GM15510 (cell line): ENCODE results near the gene NPDC1.

Source experiments
- POLR2A ChIP-seq: IDR thresholded peaks from 3 replicates; pipeline ENCODE4 v1.6.1; 2011; ENCODE audit warnings: borderline replicate concordance; ENCODE audit not compliant: insufficient read length; ENCODE audit errors: extremely low read depth

NPDC1 gene

GRCh38 chr9:137066096-137066861 lies 20.3 kb upstream of the NPDC1 start:
- TF ChIP-seq POLR2A, result no peak

DNA sequence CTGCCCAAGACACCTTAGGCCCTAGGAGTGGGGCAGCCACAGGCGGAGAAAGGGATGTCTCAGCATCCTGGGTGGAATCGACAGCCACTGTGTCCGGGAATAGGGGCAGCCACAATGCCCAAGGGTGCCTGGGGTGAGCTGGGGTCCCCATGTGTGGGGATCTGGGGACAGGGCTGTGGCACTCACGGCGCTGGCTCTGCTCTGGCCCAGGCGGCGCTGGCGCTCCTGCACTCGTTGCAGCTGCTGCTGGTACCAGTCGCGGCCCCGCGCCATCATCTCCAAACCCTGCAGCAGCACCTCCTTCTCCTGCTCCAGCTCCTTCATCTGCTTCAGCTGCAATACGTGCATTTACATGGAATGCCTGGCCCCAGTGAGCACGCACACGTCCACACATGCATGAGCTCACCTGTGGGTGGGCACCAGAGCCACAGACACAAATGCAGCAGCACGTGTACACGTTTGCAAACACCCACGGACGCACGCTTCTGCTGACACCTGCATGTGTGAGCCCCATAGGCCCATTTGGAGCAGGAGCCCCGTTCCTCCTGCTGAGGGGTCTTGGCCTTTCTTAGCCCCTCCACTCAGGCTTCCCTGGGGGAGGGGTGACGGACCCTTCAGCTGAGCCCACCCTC lies 19.5 kb upstream of the NPDC1 start:
- TF ChIP-seq POLR2A, result no peak

- TF ChIP-seq POLR2A, result no peak
These were observed 18.8 kb upstream of the NPDC1 start for GRCh38 chr9:137064880-137065164.

DNA sequence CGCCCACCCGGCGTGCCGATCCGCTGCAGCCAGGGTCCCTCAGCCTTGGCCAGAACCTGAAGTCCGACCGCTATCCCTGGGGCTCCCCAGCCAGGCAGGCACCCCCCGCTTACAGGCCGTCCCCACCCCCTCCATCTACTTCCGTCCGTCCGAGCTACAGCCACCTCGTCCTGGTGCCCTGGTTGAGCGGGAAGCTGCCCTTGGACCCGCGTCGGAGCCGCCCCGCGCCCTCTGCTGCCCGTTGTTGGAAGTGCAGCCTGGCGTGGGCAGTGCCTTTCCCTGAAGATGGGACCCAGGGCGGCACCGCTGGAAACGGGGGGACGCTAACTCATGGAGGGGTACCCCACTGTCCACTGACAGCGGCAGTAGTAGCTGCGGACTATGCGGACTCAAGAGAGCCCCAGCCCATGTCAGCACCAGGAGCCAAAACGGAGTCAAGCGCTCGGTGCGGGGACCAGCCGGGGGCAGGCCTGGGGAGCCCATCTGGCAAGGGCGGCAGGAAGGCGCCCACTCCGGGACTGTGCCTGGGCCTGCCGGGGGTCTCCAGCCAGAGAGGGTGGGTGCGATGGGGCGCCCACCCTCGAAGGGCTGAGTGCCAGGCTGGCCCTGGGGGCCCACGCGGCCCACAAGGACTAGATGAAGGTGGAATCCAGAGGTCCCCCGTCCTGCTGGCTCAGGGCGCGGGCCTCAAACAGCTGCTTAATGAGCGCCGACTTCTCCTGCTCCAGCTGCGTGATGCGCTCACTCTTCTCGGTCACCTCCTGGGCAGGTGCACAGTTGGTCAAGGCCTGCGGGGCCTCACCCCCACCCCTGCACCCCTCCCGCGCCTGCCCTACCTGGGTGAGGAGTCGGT lies 18.3 kb upstream of the NPDC1 start:
- no peak for TF ChIP-seq POLR2A

DNA sequence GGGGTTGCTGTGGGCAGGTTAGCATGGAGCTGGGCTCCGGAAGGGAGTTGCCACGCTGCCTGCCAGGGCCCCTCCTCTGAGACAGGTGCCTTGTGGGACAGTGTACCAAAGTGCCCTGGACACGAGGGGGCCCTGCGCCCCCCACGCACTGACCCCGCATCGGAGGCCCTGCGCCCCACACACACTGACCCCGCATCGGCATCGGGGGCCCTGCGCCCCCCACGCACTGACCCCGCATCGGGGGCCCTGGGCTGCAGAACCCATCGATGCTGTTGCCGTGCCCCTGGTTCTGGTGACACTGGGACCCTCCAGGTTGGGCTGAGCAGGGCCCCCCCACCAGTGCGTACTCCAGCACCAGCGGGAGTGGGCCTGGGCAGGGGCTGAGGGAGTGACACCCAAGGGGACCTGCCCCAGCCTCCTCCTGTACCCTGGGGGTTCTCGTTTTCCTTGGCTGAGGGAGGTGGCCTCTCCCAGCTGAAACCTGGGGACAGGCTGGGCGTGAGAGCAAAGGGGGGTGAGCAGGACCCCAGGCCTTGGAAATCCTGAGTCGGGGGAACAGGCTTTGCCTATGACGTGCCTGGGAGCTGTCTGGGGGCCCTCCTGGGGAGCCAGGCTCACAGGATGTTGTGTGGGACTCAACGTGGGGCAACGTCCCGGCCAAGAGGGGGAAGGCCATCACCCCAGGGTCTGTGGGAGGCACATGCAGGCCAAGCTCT lies 17.5 kb upstream of the NPDC1 start:
- TF ChIP-seq POLR2A, result no peak

GRCh38 chr9:137062384-137062783 lies 16.4 kb upstream of the NPDC1 start:
- no peak for TF ChIP-seq POLR2A

- no peak for TF ChIP-seq POLR2A
These were observed 12.7 kb upstream of the NPDC1 start for GRCh38 chr9:137058521-137059234.

DNA sequence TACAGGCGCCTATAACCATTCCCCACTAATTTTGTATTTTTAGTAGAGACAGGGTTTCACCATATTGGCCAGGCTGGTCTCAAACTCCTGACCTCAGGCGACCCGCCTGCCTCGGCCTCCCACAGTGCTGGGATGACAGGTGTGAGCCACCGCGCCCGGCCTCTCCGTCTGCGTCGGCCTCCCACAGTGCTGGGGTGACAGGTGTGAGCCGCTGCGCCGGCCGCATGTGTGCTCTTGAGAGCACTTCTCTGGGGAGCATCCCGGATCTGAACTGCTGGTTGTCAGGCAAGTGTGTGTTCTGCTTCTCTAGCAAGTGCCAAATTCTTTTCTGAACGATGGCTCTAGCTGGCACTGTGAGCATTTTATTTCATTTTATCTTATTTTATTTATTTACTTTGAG lies 11.6 kb upstream of the NPDC1 start:
- TF ChIP-seq POLR2A, result no peak

DNA sequence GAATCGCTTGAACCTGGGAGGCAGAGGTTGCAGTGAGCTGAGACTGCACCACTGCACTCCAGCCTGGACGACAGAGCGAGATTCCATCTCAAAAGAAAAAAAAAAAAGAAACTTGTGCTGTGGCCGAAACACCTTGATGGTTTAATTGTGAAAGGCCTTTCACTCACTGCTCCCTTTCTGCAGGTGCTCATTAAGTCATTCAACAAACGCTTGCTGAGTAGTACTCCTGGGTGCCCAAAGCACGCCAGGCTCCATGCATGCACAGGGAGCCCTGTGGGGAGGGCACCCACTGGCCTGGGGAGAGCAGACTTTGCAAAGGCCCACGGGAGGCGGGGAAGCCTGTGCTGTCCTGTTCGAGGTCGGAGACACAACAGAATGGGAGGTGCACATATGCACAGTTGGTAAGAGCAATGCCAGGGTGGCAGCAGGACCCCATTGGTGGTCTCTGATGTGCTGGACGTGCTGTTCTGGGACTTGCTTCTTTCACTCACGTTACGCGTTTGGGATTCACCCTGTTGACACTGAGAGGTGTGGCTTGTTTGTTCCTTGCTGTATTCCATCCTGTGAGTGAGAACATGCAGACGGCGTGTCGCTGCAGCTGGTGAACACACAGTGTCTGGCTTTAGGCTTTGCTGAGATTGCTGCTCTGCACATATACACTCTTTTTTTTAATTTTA lies 10.9 kb upstream of the NPDC1 start:
- TF ChIP-seq POLR2A, result no peak

DNA sequence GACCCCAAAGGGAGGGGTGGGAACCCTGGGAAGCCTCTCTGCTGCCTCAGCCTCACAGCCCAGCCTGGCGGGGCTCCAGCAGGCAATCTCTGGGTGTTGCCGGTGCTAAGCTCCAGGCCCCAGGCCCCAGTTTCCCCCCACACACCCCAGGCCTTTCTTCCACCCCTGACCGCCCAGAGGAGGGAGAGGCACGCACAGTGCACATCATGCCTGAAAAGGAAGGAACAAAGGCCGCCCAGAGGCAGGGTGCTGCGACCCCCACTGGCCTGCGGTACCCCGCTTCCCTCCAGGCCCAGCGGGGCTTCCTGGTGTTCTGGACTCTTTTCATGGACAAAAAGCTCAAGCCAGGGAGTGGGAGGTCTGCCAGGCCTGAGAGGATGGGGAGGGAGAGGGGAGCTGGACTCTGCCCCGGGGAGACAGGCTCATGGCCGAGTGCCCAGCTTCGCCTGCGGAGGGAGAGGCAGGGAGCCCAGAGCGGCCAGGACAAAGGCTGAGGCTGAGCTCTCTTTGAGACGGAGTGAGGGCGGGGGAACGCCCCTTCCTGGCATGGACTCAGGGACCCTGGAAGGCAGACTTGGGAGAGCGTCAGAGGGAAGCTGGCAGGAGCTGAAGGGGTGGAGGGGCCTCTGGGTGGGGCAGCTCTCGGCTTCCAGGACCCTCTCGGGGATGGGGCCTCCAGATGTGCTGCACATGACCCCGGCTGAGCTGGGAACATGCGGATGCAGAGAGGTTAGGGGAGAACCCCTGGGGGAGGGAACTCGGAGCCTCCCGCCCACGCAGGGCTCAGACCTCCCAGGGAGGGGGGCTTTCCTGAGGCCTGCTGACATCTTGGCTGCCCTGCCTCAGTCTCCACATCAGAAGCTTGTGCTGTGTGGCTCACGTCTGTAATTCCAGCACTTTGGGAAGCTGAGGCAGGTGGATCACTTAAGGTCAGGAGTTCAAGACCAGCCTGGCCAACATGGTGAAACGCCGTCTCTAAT lies 9.7 kb upstream of the NPDC1 start:
- TF ChIP-seq POLR2A, result no peak

- TF ChIP-seq POLR2A, result no peak
These were observed 9.0 kb upstream of the NPDC1 start for GRCh38 chr9:137054932-137055384.
